Eye (tissue), 1 donor: Measurements from ENCODE around the gene SRBD1.
"Not testable (repeated sequence)": the region's sequence is repeated elsewhere in the genome, so short reads cannot be mapped to it uniquely, and the experiment has no call there.

Source experiments
- DNase-seq: peaks from one replicate; pipeline ENCODE4 v3.0.0-alpha.2; 2015

SRBD1 gene

DNA sequence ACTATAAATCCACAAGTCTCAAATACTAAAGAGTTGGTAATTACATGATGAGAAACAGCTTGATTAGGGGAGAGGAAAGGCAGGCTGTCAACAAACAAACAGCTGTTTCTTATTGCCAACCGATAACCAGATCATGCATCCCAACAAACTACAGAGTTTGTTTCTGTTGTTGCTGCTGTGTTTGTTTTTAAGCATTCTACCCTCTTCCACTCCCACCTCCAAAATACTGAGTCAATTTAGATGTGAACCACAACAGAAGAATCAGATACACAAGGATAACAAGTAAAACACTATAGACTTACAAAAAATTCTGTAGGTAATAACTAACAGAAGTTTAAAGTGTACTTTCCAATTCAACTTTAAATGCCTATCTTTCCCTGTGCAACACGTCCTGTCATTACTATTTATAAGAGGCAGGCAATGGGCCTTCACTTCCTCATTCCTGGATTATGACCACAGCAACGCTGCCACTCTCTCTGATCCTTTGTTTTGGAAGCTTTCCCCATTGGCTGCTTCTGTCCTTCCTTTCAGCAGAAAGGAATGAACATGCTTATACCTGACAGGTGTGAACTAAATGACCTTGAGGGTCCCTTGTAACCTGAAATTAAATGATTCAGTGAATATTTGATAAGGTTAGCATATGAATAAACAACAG, 152.0 kb downstream of the SRBD1 start:
- peak; percentile 40 for DNase-seq

DNA sequence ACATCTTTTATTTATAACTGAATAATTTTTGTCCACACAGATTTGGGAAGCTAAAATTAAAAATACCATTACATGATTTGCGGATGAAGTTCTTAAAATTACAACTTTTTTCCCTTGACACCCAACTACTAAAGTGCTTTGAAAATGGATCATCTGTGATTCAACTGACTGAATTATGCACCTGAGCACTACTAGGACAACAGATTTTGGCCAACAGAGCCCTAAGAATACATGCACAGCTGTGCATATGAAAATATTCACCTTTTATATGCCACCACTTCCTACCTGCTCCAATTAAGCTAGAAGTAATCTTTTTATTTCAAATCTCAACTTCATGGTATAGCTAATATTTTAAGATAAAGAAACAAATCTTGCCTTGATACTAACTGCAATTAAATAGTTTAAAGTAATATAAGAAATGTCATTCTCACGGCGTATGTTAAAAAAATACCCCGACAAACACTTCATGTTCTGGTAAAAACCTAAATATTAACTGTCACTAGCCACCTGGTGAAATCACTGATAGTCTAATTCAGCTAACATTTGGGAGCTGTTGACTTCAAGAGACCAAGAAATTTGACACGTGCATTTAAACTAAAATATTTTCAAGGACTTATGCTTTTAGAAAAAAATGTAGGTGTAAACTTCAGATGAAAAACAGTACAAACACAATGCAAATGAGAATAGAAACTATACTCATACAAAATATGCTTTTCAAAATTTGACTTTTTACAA, 153.7 kb downstream of the SRBD1 start:
- DNase-seq = no peak

DNA sequence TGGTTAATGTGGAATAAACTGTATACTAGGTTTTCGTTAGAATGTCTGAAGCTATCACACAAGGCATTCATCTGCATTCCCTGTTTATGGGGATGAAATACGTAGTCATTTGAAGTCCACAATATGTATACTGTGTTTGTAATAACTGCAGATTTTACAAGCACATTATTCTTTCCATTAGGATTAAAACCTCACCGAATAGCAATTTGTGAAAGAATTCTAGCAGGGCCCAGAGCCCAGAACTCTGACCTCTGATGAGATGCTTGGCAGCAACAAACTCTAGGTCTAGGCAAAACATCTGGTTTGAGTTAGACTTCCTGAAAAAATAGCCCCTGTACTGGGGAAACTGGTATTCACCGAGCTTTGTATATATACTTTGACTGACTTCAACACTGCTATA, 158.2 kb downstream of the SRBD1 start:
- peak; percentile 65 for DNase-seq

DNA sequence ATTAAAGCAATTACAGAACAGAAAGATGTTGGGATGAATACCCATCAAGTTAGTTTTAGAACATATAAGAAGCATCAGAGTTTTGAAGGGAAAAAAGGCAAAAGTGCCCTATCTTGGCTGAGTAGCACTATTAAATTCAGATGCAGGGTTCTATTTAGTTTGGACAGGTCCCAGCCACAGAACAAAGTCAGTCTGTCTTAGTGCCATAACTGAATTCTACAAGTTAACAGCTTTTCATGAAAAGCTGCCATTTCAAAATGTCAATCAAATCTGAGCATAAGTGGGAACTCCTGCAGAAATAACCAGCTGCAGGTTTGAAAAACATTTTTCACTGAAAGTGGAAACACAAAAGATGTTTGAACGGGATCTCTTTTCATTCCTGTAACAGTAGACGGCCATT, 160.4 kb downstream of the SRBD1 start:
- peak; percentile 43 for DNase-seq

DNA sequence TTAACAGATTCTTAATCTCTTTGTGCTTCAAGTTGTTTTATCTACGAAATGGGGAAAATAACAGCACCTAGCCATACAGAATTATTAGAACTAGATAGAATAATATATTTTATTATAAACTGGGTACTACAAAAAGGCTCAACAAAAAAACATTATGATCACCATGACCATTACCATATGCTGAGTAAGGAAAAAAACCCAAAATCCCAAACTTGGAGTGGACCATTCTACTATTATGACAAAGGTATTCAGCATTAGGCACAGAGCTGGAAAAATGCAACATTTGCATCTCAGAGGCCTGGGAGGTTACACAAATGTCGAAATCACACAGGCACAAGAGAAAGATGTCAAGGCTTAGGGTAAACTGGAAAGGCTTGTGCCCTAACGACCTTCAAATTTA, 162.8 kb downstream of the SRBD1 start:
- no peak for DNase-seq

DNA sequence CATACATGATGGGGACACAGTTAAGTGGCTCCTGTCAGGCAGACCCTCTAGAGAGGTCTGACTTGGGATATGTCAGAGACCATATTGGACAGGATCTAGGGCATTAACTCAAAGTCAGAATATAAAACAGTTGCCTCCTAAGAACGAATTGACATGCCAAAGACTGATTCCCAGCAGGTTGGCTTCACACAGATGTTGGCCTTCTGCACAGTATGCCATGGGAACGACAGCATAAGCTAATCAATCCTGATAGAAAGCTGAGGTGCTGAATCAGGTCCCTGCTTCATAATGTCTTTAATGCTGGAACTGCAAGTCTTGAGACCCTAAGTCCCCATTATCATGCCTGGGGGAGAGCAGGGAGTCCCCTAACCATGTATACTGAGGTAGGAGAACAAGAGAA, 165.1 kb downstream of the SRBD1 start:
- DNase-seq = no peak

DNA sequence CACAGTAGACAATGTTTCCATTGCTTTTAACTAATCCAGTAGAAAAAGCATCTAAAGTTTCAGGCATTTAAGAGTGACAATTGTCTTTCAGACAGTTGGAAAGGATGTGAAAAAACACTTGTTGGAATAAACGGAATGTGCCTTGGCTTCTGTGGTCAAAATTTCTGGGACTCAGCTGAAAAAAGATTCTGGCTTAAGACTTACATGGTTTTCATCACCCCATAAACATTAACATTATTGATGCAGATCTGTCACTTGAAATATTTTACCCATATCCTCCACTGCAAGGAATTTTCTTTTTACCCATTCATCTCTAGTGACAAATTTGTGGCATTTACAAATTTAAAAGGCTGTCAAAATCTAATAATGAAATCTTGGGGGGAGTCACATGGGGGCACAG, 166.0 kb downstream of the SRBD1 start:
- DNase-seq = no peak

DNA sequence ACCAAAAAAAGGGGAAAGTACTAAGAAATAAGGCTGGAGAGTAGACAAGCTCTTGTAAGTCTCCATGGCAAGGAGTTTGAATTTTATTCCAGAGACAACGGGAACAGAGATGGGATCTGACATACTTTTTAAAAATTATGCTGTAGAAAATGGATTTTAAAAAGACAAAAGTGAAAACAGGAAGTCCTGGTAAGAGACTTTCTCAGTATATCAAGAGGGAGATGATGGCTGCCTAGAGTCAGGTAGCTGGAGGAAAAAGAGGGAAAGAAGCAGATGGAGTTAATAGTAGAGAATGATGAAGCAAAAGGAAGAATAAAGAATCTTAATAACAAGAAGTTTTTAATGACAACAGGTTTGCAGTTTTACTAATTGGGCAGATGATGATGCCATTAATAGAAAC, 168.1 kb downstream of the SRBD1 start:
- DNase-seq = no peak

DNA sequence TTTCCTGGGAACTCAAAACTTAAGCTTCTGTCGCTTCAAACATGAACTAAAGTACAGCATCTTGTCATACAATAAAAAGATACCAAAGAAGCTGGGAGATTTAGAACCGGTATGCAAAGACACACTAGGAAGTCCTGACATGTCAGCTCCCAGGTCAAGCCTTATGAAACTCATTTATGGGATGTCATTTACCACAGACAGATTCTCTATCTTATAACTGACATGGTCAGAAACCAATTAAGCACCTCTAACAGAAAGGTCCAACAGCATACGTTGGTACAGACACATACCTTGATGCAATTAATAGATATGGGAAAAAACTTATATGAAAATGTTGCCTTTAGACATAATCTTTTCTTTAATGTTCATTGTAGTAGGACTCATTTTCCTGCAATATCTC, 169.0 kb downstream of the SRBD1 start:
- no peak for DNase-seq

DNA sequence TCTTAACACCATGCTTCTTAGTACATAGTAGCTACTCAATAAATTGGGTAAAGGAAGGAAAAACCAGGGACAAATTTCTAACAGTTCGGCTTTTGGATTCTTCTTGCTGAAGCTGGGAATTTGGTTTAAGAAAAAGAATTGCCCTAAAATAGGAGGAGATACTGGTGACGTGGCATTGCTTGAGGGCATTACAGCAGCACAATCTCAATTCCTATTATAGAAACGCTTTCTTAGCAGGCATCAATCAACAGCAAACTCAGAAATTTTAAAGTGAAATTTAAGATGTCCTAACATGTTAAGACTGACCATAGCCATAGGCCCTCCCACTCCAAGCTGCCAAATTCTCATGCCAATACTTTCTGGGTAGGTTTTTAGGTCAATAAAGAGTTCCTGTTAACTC, 169.5 kb downstream of the SRBD1 start:
- no peak for DNase-seq

DNA sequence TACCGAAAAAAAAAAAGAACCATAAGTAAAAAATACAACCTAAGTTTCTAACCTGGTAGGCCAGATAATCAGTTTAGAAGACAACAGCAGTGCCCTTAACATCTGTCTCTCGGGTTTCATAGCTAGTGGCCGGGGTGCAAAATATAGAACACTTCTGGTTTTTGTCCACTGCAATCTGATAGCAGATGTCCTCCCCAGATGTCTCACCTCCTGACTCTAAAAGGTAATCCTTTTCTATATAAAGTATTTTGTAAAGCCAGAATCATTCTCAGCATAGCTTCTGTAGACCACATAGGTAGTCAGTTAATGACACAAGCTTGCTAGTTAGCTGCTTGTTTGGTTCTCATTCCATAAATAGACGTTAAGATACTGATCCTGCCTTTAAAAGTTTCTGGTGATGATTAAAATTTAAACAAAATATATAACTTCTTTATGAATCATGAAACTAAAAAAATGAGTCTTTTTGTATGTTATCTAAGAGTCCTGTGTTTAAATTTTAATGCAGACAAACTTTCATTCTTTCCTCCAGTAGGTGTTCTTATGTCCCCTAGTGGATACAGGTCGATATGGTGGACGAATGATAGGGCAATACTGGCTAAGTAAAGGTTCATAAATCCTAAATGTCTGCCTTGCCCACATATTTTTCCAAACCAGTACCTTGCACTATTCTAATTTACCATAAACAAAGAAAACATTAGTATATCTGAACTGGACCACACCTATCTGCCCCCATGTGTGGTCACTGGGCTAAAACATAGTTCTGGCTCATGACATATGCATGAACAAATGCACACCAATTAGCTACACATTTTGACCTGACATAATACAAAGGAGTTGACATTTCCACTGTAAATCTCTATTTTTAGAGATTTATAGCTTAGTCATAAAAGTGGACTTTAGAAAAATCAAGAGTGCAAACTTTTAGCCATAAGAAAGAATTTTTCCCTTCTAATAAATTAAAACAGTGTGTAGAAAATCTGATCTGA, 171.0 kb downstream of the SRBD1 start:
- no peak for DNase-seq

DNA sequence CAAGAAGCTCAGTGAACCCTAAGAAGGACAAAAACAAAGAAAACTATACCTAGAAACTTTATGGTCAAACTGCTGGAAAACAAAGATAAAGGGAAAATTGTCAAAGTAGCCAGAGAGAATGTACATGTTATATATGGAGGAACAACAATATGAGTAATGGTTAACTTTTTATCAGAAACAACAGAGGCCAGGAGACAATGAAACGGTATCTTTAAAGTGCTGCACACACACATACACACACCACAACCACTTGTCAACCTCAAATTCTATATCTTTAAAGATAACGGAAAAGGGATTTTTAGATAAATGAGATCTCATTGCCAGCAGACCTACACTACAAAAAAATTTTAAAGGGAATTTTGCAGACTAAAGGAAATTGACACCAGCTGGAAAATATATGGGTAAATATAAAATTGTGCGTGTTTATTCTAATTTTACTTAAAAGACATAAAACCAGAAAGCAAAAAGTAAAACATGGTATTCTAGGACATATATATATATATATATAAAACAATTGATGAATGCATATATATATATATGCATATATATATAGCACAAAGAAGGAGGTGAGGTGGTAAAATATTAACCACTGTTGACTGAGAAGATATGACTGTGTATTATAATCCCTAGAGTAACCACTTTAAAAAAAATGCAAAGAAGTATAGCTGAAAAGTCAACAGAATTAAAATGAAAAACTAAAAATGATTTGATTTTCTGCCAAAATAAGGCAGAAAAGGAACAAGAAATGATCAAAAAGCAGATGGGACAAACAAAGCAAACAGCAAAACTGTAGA, 172.0 kb downstream of the SRBD1 start:
- DNase-seq = no peak

DNA sequence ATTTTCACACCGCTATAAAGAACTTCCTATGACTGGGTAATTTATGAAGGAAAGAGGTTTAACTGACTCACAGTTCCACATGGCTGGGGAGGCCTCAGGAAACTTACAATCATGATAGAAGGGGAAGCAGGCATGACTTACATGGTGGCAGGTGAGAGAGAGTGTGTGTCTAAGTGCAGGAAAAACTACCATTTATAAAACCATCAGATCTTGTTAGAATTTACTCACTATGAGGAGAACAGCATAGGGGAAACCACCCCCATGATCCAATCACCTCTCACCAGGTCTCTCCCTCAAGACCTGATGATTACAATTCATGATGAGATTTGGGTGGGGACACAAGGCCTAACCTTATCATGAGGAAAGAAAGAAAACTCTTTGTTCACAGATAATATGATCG, 174.6 kb downstream of the SRBD1 start:
- DNase-seq = no peak

DNA sequence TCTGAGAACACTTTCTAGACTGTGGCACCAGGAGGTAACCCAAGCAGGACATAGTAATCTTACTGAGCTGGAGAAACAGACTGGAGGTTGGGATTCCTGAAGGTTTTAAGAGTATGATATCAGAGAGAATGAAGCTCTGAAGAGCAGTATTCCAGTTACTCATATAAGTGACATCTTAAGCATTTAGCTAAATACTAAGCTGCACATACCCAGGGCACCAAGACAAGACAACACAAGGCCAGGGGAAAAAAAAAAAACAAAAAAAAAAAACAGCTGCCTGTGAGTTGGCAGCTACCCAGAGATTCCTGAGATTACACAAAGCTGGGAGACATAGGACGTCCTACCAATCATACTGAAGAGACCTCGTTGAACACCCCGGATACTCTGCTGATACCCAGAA, 175.8 kb downstream of the SRBD1 start:
- DNase-seq = no peak

DNA sequence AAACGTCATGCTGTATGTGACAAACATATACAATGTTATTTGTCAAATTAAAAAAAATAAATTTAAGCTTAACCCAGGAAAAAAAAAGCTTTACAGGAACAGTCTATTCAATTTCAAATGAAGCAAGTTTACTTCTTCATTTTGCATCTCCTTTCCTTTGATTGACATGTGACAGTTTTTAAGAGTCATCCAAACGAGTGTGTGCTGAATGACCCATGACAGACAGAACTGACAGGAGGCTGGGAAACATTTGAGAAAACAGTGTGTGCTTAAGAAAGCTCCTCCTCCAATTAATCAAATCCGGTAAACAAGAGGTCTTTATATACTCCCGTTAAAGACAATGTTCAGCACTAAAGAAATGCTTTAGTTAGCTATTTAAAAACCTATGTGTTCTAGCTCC, 177.7 kb downstream of the SRBD1 start:
- DNase-seq = no peak

DNA sequence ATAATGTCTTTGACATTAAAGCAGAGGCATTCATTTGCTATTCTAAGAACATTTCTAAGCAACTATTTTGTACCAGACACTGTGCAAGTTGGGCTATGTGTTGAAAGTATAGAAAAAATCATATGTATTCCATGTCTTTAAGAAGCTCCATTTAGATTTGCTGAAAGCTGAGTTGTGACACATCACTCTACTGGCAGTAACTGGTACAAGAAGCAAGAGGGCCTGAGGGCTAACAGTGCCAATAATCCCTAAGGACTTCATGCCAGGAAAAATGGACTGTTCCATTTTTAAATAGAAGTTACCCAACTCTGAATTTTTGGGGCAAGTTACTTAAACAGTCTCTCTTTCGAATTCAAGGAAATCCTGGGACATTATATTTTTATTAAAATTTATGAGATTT, 178.7 kb downstream of the SRBD1 start:
- no peak for DNase-seq

DNA sequence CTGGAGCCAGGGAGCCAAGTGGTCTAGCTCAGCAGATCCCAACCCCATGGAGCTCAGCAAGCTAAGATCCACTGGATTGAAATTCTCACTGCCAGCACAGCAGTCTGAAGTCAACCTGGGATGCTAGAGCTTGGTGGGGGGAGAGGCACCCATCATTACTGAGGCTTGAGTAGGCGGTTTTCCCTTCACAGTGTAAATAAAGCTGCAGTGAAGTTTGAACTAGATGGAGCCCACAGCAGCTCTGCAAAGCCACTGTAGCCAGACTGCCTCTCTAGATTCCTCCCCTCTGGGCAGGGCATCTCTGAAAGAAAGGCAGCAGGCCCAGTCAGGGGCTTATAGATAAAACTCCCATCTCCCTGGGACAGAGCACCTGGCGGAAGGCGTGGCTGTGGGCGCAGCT, 185.0 kb downstream of the SRBD1 start:
- DNase-seq = not testable (repeated sequence)

DNA sequence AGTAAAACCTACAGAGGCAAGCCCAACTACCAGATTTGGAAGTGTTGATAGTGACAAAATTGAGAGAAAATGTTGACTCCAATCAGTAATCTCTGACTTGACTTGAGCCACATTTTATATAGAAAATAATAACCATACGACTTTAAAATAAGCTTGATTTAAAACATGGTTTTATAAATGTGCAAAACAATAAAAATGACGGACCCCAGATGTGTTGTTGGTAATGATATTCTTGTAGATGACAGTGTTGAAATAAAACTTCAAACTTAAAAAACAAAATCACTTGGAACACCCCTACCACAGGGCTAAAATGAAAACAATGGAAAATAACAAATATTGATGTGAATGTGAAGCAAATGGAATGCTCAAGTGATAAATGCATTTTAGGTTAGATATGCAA, 188.1 kb downstream of the SRBD1 start:
- DNase-seq = no peak

DNA sequence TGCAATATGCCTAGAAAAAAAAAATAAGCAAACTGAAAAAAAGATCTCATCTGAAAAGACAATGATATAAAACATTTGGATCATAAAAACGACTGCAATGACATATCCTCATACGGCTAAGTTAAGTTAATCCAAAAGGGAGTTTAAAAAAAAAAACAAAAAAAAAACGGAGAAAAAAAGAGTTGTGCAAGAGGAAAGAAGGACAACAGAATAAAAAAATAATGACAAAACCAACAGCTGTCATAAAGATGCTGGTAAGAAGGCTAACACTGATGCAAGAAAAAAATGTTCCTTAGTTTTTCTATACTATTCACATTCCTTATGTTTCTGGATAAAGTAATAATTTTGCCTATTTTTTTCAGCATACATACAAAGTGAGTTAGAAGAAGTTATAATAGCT, 192.5 kb downstream of the SRBD1 start:
- DNase-seq = no peak

DNA sequence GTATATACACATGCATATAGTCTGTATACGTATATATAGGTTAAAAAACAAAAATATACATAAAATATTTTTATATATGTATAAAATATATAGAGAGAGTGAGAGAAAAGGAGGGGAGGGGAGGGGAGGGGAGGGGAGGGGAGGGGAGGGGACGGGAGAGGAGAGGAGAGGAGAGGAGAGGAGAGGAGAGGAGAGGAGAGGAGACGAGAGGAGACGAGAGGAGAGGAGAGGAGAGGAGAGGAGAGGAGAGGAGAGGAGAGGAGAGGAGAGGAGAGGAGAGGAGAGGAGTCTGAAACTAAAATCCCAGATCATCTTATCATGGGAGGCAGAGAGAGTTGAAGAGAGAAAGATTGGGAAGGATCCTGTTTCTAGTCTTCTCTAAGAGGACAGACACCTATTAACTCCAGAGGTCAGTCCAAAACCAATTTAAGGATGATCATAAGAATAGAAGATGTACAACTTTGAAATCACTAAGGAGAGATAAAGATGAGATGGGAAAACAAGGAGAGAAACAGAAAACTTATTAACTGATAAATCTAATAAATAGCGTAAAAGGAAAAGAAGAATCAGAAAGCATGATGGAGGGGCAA, 195.4 kb downstream of the SRBD1 start:
- DNase-seq = no peak

DNA sequence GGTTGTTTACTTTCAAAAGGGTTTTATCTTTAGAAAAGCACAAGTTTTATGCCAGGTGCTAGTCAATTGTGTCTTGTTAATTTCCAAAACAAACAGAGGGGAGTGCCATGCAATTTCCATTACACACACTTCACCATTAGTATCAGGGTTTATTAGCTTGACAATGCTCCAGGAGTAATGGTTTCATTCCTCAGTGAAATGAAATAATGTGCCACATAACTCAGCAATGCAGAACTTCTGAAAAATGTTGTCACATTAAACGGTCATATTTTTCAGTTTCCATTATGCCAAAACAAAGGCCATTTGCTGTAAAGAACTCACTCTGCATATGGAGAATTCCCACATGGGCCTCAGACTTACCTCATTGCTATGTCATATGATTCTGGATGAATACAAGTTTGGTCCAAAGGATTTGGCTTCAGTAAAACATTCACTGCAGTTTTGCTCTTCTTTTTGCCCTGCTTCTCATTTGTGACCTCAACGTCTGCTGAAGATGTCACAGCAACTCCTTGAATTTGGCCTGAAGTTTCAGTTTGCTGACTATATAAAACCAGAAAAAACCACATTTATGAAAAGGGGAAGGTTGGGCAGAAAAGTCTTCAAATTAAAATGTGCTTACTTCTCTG, 198.2 kb downstream of the SRBD1 start:
- no peak for DNase-seq

DNA sequence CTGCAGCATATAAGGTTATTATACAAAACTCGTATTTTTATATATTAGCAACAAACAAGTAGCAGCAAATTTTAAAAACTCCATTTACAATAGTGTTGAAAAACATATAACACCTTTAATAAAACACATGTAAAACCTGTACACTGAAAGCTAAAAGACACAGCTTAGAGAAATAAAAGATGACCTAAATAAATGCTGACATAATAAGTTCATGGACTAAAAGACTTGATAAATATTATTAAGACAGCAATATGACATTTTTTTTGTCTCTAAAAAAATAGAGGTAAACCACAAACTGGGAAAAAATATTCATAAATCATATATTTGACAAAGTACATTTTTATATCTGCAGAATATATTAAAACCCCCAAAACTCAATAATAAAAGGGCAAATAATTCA, 201.4 kb downstream of the SRBD1 start:
- DNase-seq = no peak
